Measurements from ENCODE around the gene PLRG1.

The PLRG1 gene

DNA sequence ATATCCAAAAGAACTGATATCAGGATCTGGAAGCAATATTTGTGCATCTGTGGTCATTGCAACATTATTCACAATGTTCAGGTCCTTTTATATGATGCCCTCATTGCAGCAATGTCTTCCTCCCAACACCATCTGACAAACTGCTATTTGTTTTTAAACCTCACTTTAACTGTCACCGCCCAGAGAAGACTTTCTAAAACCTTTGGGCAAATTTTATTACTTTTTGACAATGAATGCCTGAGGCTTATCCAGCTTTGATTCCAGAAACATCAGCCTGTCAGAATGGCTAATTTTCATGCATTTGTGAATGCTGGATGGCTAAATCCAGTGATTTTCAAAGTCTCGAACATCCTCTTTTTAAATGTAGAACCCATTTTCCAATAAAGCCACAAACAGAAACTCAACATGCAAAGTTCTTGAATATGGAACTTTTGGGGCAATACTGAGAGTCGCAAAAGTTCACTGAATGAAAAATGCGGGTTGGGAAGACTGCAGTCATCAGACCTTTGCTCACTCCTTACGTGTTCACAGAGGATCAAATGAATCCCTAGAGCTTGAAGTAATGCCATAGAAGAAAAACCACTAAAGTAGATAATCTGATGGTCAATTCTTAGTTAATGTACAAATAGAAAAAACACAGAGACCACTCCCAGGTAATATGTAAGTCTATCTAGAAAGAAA is 23.1 kb upstream of the PLRG1 start:
- no peak for DNase-seq

DNA sequence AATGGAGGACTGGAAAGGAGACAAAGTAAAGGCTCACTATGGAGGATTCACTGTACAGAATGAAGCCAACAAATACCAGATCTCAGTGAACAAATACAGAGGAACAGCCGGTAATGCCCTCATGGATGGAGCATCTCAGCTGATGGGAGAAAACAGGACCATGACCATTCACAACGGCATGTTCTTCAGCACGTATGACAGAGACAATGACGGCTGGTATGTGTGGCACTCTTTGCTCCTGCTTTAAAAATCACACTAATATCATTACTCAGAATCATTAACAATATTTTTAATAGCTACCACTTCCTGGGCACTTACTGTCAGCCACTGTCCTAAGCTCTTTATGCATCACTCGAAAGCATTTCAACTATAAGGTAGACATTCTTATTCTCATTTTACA is 19.4 kb upstream of the PLRG1 start:
- no peak for DNase-seq

DNA sequence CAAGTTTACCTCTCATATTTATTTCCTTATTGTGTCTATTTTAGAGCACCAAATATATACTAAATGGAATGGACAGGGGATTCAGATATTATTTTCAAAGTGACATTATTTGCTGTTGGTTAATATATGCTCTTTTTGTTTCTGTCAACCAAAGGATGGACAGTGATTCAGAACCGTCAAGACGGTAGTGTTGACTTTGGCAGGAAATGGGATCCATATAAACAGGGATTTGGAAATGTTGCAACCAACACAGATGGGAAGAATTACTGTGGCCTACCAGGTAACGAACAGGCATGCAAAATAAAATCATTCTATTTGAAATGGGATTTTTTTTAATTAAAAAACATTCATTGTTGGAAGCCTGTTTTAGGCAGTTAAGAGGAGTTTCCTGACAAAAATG is 18.8 kb upstream of the PLRG1 start:
- no peak for DNase-seq

DNA sequence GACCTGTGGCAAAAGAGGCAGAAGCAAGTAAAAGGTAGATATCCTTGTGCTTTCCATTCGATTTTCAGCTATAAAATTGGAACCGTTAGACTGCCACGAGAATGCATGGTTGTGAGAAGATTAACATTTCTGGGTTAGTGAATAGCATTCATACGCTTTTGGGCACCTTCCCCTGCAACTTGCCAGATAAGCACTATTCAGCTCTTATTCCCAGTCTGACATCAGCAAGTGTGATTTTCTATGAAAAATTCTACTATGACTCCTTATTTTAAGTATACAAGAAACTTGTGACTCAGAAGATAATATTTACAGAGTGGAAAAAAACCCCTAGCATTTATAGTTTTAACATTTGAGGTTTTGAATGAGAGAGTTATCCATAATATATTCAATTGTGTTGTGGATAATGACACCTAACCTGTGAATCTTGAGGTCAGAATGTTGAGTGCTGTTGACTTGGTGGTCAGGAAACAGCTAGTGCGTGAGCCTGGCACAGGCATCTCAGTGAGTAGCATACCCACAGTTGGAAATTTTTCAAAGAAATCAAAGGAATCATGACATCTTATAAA is 16.5 kb upstream of the PLRG1 start:
- DNase-seq: no peak

DNA sequence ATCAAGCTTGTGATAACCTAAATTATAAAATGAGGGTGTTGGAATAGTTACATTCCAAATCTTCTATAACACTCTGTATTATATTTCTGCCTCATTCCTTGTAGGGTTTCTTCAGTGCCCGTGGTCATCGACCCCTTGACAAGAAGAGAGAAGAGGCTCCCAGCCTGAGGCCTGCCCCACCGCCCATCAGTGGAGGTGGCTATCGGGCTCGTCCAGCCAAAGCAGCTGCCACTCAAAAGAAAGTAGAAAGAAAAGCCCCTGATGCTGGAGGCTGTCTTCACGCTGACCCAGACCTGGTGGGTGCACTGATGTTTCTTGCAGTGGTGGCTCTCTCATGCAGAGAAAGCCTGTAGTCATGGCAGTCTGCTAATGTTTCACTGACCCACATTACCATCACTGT is 15.5 kb upstream of the PLRG1 start:
- DNase-seq: no peak

DNA sequence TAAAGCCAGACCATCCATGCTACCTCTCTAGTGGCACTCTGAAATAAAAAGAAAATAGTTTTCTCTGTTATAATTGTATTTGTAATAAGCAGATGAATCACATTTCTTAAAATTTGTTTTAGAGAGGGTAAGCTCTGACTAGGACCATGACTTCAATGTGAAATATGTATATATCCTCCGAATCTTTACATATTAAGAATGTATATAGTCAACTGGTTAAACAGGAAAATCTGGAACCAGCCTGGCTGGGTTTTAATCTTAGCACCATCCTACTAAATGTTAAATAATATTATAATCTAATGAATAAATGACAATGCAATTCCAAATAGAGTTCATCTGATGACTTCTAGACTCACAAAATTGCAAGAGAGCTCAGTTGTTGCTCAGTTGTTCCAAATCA is 14.1 kb upstream of the PLRG1 start:
- no peak for DNase-seq

DNA sequence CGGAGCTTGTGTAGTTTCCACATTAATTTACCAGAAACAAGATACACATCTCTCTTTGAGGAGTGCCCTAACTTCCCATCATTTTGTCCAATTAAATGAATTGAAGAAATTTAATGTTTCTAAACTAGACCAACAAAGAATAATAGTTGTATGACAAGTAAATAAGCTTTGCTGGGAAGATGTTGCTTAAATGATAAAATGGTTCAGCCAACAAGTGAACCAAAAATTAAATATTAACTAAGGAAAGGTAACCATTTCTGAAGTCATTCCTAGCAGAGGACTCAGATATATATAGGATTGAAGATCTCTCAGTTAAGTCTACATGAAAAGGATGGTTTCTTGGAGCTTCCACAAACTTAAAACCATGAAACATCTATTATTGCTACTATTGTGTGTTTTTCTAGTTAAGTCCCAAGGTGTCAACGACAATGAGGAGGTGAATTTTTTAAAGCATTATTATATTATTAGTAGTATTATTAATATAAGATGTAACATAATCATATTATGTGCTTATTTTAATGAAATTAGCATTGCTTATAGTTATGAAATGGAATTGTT is 12.6 kb upstream of the PLRG1 start, which contains the start of gene FGB:
Gene FGB (plus strand): TSS at position 315 of the 558 bp plus-strand sequence. CDS start 8 bp downstream, at position 323.
- DNase-seq: no peak

DNA sequence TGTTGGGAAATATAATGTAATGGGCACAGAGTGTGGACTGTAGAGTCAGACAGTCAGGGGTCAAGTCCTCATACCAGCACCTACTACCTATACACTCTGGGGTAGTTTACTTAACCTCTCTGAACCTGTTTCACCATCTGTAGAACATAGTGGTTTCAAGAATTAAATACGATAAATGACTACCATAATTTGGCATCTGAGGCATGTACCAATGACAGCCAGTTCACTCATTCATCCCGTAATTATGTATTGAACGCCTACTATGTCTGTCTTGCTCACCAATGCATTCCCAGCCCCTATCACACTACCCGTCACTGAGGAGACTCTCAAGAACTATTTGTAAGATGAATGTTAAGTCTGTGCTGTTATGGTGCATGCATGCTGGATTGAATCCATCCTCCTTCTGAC is 10.6 kb upstream of the PLRG1 start:
- peak; percentile 72 for DNase-seq

DNA sequence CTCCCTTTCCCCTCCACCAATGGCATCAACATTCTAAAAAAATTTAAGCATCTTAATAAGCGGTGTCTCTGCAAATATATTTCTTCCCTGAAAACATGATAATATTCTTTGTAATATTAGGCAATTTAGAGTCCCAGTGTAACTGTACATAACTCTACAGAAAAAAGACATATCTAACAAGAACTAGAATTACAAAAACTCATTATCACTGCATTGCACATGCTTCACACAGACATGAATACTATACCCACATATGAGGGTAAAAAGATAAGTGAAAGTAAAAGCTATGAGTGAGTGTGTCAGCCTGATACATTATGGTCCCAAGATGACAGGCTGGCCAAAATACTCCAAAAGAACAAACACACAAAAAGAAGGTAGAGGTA is 10.2 kb upstream of the PLRG1 start:
- no peak for DNase-seq

DNA sequence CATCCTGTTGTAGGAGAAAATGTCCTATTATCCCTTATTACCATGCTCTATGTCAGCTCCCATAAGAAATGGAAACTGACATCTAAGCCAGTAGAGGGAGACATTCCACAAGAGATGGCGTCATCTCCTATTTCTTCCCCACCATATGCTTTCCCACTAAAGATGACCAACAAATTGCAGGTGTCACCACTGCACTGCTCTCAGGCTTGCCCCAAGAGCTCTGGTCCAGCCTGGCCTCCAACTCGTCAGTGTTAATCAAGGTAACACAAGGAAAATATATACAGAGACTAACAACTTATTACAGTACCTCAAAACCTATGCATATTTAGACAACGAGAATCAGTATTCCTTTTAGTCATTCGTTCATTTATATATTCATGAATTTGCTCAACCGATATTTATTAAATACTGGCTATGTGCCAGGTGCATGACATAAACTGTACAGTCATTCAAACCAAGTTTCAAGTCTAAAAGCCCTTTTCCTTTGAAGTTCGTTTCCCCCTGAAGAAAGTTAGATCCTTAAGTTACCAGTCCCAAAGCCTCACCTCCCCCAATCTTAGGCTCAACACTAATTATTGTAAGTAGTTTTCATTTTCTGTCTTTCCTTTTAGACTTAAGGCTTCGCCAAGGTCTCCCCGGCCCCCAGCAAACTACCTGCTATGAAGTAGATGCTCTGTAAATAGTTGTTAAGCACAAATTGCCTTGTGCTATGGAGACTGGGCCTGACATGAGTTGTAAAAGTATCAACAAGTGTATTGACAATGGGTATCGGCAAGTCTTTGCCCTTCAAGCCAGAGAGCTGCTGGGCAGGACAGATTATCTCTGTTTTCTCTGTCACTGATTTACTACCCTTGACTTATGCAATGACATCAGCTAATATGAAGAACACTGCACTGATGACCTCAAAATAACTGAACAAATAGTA is 9.6 kb upstream of the PLRG1 start:
- DNase-seq: peak; percentile 19

DNA sequence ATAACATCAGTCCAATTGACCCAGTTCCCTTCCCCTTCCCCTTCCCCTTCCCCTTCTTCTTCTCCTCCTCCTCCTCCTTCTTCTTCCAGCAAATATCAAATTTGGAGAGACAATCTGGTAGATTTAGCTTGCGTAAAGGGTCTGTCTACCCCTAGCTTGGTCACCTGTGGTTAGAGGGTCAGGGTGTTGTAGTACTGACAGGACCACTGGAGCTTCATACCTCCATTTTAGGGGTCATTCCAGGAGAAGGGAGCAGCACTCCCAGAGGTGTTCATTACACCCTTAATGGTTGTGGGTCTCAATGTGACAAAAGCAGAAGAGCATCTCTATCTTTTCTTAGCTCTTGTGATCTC is 8.9 kb upstream of the PLRG1 start:
- DNase-seq: no peak

DNA sequence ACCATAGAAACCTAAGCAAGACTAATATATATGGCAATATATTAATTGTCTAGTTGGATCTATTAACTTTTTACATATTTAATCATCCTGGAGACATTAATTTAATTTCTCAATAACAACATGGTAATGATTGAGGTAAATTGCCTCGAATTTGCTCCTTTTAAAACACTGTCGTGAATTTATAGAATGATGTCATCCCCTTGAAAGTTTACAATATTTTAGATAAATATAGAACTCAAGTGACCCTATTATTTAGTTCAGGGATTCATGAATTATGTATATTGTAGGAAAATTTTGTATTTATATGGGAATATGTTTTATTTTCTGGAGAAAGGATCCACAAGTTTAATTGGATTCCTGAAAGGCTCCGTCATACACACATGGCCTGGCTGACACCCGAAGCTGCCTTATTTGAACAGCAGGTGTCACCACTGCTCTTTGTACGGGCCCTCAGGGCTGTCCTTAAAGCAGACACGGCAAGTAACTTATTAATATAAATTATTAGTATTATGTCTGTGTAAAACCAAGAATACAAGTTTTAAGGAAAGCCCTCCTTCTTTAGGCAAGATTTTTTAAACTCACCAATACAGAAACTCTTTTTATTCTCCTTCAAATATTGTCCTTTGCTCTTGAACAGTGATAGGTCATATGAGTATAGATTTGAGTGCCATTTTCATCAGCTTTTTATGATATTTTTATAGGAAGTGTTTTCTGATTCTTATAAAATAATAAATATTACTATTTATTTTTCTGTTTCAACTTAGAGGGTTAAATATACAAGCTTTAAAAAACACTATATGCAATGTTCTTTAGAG is 1.9 kb upstream of the PLRG1 start:
- DNase-seq: peak; percentile 49

DNA sequence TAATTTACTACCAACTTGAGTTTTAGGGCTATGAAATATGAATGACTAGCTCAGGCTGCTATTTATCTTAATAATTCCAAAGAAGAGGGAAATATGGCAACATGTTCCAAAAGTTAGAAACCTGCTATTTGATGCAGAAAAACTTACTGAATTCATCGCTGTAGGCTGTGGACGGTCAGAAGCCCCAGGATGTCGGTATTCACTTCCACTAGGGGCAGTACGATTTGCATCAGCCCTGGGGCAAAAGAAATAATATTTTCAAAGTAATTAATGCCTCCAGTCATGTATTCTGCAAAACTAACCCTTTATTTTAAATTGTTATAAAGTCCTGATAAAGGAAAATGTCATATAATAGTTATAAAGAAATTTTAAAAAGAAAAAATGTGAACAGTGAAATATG is 4.5 kb downstream of the PLRG1 start:
- no peak for DNase-seq

DNA sequence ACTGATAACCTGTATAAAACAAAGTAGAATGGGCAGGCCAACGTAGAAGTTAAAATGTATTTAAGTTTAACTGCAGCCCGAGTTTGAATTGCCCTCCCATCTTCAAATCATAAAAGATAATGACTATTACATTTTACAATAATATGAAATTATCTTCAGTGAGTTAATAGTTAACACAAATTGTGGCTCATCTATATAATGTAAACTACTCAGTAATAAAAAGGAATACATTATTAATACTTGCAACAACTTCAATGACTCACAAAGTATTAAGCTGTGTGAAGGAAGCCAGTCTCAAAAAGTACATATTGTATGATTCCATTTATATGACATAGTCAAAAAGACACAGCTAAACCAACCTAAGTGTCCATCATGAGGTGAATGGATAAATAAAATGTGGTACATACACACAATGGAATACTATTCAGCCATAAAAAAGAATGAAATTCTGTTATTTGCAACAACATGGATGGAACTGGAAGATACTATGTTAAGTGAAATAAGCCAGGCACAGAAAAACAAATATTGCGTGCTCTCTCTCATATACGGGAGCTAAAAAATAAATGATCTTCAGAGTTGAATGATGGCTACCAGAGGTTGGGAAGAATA is 7.8 kb downstream of the PLRG1 start:
- no peak for DNase-seq

DNA sequence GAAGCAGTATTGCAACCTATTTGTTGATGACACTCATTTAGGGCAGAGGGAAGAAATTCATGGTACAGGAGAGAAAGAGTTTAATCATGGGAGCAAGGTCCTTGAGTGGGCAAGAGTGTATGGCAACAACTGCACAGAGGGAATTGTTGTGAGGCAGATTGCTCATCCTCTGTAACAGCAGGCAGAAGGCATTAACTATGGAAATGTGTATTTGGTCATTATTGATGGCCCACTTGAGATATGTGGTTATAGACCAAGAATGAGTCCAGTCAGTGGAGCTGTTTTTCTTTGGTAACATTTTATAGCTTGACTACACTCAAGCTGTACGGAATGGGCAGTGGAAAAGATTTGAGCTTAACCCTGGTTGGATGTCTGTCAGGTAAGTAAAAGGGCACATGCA is 15.9 kb downstream of the PLRG1 start:
- DNase-seq: no peak

DNA sequence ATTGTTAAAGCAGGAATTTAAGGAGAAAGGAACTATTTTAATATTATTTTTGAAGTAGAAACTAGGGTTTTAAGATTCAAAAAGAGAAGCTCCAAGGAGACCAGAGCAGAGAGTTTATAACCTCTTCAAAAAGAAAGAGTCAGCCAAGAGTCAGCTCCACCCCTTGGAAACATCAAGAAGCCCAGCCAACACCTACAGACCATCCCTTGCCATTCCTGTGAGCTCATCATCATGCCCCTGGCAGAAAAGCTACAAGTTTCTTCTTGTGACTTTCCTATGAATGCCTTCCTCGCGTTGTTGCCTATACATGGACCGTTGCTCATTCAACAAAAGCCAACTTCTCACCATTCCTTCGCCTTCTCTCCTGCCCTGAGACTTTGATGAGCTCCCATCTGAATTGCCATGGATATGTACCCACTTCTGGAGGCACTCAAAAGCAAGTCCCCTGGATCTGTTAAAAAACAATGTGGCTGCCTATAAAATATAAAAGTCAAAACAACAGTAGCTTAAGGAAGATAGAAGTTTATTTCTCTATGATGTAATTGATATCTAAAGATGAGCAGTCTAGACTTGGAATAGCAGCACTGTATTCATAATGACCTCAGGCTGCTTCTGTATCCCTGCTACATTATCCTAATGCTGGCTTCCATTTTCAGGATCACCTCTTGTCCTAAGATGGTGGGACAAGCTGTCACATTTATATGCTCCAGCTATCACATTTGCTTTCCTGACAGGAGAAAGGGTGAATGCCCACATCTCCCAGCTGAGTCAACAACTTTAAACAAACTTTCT is 20.3 kb downstream of the PLRG1 start:
- DNase-seq: no peak

DNA sequence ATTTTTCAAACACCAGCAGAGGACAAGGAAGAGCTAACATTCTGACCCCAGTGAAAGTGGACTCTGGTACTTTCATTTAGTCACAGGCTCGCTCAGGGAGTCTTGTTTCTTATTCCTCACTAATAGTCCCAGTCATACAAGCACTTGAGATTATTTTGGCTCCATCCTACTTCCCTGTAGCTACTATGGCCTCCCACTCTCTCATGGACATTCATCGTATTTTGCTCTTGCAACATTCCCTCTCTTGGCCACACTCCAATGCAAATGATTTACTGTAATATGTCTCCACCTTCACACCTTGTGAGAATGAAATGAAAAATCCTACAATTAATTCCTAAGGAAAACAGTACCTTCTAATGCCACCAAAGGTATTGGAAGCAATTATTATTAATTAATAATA is 21.3 kb downstream of the PLRG1 start:
- no peak for DNase-seq

DNA sequence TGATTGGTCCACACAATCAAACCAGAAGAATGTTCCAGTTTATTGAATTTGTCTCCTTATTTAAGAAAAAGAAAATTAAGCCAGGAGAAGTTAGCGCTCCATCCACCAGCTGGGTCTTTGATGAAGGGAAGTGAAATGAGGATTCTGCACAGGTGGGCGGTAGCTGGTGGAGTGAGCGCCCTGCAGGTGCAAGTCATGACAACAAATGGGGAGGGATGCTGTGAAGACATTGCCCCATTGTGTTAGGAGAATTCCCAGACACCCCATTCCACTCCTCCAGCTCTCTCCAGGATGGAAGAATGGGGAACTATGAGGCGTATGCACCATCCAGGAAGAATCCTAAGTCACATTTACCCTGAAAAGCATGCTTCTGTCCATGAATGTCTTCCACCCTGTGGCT is 22.9 kb downstream of the PLRG1 start:
- no peak for DNase-seq

DNA sequence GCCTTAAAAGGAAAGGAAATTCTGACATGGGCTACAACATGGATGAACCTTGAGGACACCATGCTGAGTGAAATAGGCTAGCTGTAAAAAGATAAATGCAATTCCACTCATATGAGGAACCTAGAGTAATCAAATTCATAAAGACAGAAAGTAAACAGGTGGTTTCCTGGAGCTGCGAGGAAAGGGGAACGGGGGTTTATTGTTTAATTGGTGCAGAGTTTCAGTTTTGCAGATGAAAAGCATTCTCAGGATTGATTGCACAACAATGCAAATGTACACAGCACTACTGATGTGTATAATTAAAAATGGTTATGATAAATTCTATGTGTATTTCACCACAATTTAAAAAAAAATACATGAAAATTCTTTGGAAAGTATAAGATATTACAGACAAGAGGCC is 24.0 kb downstream of the PLRG1 start:
- no peak for DNase-seq

DNA sequence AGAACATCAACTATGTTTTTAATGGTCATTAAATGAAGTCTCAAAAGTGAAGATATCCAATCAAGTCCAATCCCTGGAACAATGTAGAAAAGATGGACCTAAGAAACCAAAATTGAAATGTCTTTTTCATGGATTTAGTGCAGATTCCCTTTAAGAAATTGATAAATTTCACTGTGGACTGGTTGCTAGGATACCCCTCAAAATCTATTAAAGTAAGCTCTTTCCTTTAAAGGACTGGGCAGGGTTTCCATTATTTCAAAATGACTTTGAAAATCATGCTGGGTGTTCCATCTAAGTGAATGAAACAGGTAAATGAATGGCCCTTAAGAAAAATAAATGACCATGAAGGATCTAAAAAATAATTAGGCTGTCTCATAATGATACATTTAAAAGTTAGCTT is 28.6 kb downstream of the PLRG1 start:
- DNase-seq: no peak

DNA sequence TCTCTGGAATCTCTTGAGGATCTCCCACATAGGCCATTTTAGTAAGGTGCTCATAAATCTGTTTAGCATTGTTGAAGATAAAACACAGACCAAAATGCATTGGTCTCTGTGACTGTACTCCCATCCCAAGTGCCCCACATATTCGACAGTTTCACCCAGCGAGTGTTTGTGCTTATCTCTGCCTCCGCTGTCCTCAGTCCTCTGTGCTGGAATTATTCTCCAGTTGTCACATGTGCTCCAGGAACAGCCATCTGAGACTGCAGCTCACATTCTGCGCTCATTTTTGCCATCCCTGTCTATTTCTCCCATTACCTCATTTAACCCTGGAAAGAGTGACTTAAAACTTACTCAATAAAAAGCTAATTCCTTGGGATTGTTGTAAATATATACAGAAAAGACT is 31.0 kb downstream of the PLRG1 start:
- DNase-seq: no peak

DNA sequence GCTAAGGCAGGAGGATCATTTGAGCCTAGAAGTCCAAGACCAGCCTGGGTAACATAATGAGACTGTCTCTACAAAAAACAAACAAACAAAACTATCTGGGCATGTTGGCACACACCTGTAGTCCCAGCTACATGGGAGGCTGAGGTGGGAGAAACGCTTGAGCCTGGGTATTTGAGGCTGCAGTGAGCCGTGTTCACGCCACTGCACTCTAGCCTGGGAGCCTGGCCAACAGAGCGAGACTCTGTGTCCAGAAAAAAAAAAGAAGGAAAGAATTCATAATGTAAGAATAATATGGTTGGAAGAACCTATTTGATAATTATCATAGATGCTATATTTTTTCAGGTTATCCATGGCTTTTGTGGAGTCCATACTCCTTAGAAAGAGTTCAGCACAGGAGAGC is 32.6 kb downstream of the PLRG1 start:
- DNase-seq: no peak
